SK-N-SH (cell line): ENCODE data around the gene POLR2B.

Source experiments
- CTCF ChIP-seq: fragments of 200-600 bp; sonication (generic); IDR thresholded peaks from 2 replicates; pipeline ENCODE4 v1.6.1; 2017; ENCODE audit warnings: antibody characterized with exemption, mild to moderate bottlenecking, moderate library complexity
- EP300 ChIP-seq, 2 experiments: IDR thresholded peaks; 2 replicates each; pipeline versions ENCODE4 v1.4.0 to v1.6.1; 2012; ENCODE audit warnings: borderline replicate concordance in 1 of 2, low read depth in 1 of 2, low read length in 1 of 2
- FOXM1 ChIP-seq: IDR thresholded peaks from 2 replicates; pipeline ENCODE4 v1.4.0; 2012; ENCODE audit warnings: low read depth, mild to moderate bottlenecking
- GABPA ChIP-seq: IDR thresholded peaks from 2 replicates; pipeline ENCODE4 v1.4.0; 2012; ENCODE audit warnings: low read depth, mild to moderate bottlenecking
- MEF2A ChIP-seq: IDR thresholded peaks from 2 replicates; pipeline ENCODE4 v1.4.0; 2012; ENCODE audit warnings: low read depth, borderline replicate concordance
- PBX3 ChIP-seq: IDR thresholded peaks from 2 replicates; pipeline ENCODE4; 2012
- TAF1 ChIP-seq: IDR thresholded peaks from 2 replicates; pipeline ENCODE4 v1.6.1; 2012; ENCODE audit warnings: low read depth, mild to moderate bottlenecking, low read length, moderate library complexity, borderline replicate concordance
- TCF12 ChIP-seq: IDR thresholded peaks from 2 replicates; pipeline ENCODE4 v1.4.0; 2012
- TEAD4 ChIP-seq: IDR thresholded peaks from 2 replicates; pipeline ENCODE4 v1.4.0; 2012; ENCODE audit warnings: mild to moderate bottlenecking, borderline replicate concordance; ENCODE audit not compliant: insufficient read depth
- USF2 ChIP-seq: fragments of 150-350 bp; IDR thresholded peaks from 2 replicates; pipeline ENCODE4 v1.6.1; 2017; ENCODE audit warnings: antibody characterized with exemption, low read length, low read depth, borderline replicate concordance

- TF ChIP-seq GABPA (no peak), CTCF (no peak), TEAD4 (no peak), MEF2A (no peak), PBX3 (no peak), TCF12 (no peak), TAF1 (no peak), FOXM1 (no peak), USF2 (no peak), EP300 (IDR thresholded peaks at IDR 0.05; ENCODE audit: borderline replicate concordance in 1 of 2, low read depth in 1 of 2, low read length in 1 of 2) (no peak)
Measured at GRCh38 chr4:56958111-56958517, 20.6 kb upstream of the POLR2B start.
